Gastrocnemius medialis (tissue), 4 donors: ENCODE measurements around the gene PUM1. TPM values are rescaled to one million over a fixed set of nuclear protein-coding genes. Genes with fewer than 3 reads are reported as not detected.

Source experiments
- ATAC-seq, 2 donors: fragments of 150-250 bp; one replicate each; pipeline ENCODE4 v1.9.1; 2016
- DNase-seq, 2 donors: peaks; one replicate each; pipeline ENCODE4 v3.0.0-alpha.2; 2019
- H3K27ac ChIP-seq, 4 donors: fragments of 200-600 bp; sonication (generic); 1 replicate in 1 of 4; 2 replicates in 3 of 4; pipeline ENCODE4 v1.5.1; 2016 to 2018; ENCODE audit warnings: mild to moderate bottlenecking in 2 of 4, moderate library complexity in 1 of 4
- H3K27me3 ChIP-seq, 3 donors: fragments of 200-600 bp; sonication (generic) in 2 of 3; 1 replicate in 1 of 3; 2 replicates in 2 of 3; pipeline versions ENCODE4 v1.5.1 to v1.6.0; 2016 to 2019; ENCODE audit warnings: mild to moderate bottlenecking in 1 of 3, moderate library complexity in 1 of 3
- H3K36me3 ChIP-seq, 2 donors: fragments of 200-600 bp; sonication (generic) in 1 of 2; one replicate each; pipeline ENCODE4 v1.5.1; 2017 to 2018
- H3K4me1 ChIP-seq, 2 donors: fragments of 200-600 bp; sonication (generic) in 1 of 2; one replicate each; pipeline ENCODE4 v1.5.1; 2016 to 2017; ENCODE audit warnings: mild to moderate bottlenecking in 2 of 2
- H3K4me3 ChIP-seq, 4 donors: fragments of 200-600 bp; sonication (generic) in 3 of 4; 1 replicate in 1 of 4; 2 replicates in 3 of 4; pipeline ENCODE4 v1.5.1; 2016 to 2019; ENCODE audit warnings: mild to moderate bottlenecking in 2 of 4
- H3K9me3 ChIP-seq, 3 donors: fragments of 200-600 bp; sonication (generic) in 2 of 3; 1 replicate in 1 of 3; 2 replicates in 2 of 3; pipeline ENCODE4 v1.5.1; 2016 to 2019
- POLR2A ChIP-seq, 2 donors: fragments of 450-650 bp; IDR thresholded peaks; one replicate each; pipeline ENCODE4 v1.6.1; 2017; ENCODE audit warnings: antibody characterized with exemption in 2 of 2, mild to moderate bottlenecking in 2 of 2, moderate library complexity in 2 of 2
- in situ Hi-C, 4 donors: fragments of 200-750 bp; cut with MboI; loops; one replicate each; pipeline versions ENCODE4 v1.15.0 to v1.8.0; 2017; ENCODE audit warnings: low sequenced_read_pairs in 4 of 4
- intact Hi-C: fragments of 100-400 bp; cut with DNase I; formaldehyde crosslinking; loops from one replicate; pipeline ENCODE4 v1.15.1; 2023; ENCODE audit warnings: low total_unique reads
- total RNA-seq, 4 donors: library from RNA; depleted of rRNA; stranded (reverse); fragments of >200 nt; gene quantifications; one replicate each; pipeline versions ENCODE4 v1.1.0 to v1.2.3, GENCODE V29; 2016
- TF ChIP-seq, protein P1 (sequence below), 5 experiments: fragments of 450-650 bp in 3 of 5; fragments of 200-600 bp in 2 of 5; sonication (generic) in 2 of 5; IDR thresholded peaks in 4 of 5; conservative IDR thresholded peaks in 1 of 5; 1 replicate in 4 of 5; 2 replicates in 1 of 5; pipeline ENCODE4 v1.5.1; 2016 to 2019; ENCODE audit warnings: antibody characterized with exemption in 5 of 5, mild to moderate bottlenecking in 3 of 5, moderate library complexity in 3 of 5

PUM1 gene
- total RNA-seq, 4 donors from 2014 or later: 56.7 to 111 (median 76.4) TPM

DNA sequence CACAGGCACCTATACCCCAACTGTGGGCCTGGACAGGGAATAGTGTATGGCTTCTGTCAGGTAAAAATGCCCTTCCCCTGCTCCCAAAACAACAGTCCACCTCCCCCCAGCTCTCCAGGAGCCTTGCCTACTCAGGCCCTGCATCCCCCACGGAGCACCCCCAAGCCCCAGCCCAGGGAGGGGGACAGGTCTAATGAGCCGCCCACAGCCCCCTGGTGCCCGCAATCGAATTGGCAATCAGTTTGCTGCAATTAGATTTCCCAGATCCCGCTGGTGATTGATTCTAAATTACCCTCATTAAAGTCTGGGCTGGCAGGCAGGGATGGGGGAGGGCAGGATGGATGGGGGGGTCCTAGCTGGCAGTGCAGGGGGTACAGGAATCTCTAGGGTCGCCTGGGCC lies 165.0 kb downstream of the PUM1 start:
- in situ Hi-C loops: no loop called here
- Histone ChIP-seq H3K9me3 (no peaks in the 10 kb centered on the region), H3K4me3 (no peak overlapping the region), H3K27ac (no peak overlapping the region), H3K4me1 (peaks cover 0 to 7% of the 10 kb centered on the region in 2 donors), H3K27me3 (no peaks in the 10 kb centered on the region), H3K36me3 (no peaks in the 10 kb centered on the region)
- DNase-seq: no peak
- intact Hi-C loops: no loop called here
- TF ChIP-seq POLR2A (IDR thresholded peaks at IDR 0.05): no peak
- TF ChIP-seq, protein P1, sequence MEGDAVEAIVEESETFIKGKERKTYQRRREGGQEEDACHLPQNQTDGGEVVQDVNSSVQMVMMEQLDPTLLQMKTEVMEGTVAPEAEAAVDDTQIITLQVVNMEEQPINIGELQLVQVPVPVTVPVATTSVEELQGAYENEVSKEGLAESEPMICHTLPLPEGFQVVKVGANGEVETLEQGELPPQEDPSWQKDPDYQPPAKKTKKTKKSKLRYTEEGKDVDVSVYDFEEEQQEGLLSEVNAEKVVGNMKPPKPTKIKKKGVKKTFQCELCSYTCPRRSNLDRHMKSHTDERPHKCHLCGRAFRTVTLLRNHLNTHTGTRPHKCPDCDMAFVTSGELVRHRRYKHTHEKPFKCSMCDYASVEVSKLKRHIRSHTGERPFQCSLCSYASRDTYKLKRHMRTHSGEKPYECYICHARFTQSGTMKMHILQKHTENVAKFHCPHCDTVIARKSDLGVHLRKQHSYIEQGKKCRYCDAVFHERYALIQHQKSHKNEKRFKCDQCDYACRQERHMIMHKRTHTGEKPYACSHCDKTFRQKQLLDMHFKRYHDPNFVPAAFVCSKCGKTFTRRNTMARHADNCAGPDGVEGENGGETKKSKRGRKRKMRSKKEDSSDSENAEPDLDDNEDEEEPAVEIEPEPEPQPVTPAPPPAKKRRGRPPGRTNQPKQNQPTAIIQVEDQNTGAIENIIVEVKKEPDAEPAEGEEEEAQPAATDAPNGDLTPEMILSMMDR (IDR thresholded peaks at IDR 0.05 in 4 of 5, conservative IDR thresholded peaks at IDR 0.05 in 1 of 5): no peak
- no peak for ATAC-seq

DNA sequence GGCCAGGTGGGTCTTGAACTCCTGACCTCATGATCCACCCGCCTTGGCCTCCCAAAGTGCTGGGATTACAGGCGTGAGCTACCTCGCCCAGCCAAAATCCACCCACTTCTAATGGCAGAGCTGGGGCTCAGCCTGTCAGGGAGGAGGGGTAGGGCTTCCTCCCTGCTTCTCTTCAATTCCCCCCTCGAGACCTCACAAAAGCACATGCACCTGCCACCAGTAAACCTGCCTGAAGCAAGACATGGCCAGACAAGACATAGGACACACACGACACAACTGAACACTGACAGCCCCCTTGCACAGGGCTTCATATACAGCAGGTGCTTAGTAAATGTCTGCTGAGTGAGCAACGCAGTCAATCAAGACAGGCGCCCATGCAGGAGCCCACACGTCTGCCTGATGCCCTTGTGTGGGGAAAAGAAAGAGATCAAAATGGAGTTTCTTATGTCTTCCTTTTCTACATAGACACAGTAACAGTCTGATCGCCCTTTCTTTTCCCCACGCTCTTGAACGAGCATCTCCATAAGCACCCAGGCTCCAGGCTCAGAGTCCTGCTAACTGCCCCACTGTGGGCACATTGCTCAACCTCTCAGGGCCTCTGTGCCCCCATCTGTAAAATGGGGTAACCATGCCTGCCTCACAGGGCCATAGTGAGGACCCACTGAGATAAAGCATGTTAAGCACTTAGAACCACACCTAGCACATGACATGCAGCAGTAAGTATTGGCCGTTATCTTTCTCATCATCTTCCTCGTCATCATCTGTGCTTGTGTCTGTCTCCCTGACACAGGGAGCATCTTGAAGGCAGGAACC lies 165.7 kb downstream of the PUM1 start:
- intact Hi-C loops (no loop called here), in situ Hi-C loops (no loop called here)
- Histone ChIP-seq H3K4me1 (peaks cover 0 to 7% of the 10 kb centered on the region in 2 donors), H3K4me3 (no peak overlapping the region), H3K9me3 (no peaks in the 10 kb centered on the region), H3K27ac (no peak overlapping the region), H3K36me3 (no peaks in the 10 kb centered on the region), H3K27me3 (no peaks in the 10 kb centered on the region)
- no peak for DNase-seq
- TF ChIP-seq, protein P1 (IDR thresholded peaks at IDR 0.05 in 4 of 5, conservative IDR thresholded peaks at IDR 0.05 in 1 of 5): no peak
- no peak for TF ChIP-seq POLR2A (IDR thresholded peaks at IDR 0.05)
- no peak for ATAC-seq

DNA sequence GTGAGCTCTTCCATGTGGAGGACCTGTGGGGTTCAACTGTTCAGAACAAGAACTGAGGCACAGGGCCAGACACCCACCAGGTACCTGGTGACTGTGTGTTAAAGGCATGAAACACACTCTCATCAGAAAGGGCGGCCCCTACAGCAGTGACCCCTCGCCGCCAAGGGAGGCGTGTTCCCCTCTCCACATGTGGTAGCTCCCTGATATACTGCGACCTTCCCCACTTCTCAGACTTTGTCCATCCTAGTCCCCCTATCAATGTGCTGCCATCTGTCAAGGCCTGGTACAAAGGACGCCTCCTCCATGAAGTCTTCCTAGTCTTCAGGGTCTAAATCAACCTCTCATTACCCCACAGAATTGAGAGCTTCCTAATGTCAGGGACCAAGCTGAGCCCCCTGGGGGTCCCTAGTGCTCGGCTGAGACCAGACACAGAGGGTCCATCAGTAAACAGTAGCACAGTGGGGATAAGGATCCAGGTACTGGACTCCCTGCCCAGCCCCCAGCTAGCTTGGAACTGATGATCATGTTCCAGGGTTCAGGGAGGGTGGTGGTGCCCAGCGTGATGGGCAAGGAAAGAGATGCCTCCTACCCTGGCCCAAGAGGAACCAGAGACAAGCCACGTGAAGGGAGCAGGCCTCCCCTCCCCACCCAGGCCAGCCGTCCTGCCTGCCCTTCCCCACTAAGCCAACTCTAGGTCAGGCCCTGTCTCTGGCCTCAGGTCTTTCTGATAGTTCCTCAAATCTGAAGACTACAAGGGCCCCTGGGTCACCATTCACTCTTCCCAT lies 167.3 kb downstream of the PUM1 start:
- Histone ChIP-seq H3K9me3 (no peaks in the 10 kb centered on the region), H3K4me3 (no peak overlapping the region), H3K27me3 (no peaks in the 10 kb centered on the region), H3K36me3 (no peaks in the 10 kb centered on the region), H3K4me1 (peaks cover 0 to 7% of the 10 kb centered on the region in 2 donors), H3K27ac (no peak overlapping the region)
- no peak for DNase-seq
- intact Hi-C loops (no loop called here), in situ Hi-C loops (no loop called here)
- TF ChIP-seq, protein P1 (IDR thresholded peaks at IDR 0.05 in 4 of 5, conservative IDR thresholded peaks at IDR 0.05 in 1 of 5): no peak
- TF ChIP-seq POLR2A (IDR thresholded peaks at IDR 0.05): no peak
- ATAC-seq: no peak

DNA sequence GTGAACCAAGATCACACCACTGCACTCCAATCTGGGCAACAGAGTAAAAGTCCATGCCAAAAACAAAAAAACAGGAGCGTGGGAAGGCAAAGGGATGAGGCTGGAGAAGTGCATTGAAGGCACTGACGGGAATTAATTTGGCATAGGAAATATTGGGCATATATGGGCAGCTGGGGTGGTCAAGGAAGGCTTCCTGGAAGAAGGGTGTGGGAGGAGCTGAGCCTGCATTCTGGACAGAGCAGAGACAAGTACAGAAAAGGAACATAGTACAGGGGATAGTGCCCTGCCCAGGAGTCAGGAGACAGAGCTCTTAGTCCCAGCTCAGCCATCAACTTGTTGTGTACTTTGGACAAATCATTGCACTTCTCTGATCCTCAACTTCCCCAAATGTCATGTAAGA lies 168.6 kb downstream of the PUM1 start:
- Histone ChIP-seq H3K36me3 (no peaks in the 10 kb centered on the region), H3K9me3 (no peaks in the 10 kb centered on the region), H3K27ac (no peak overlapping the region), H3K27me3 (no peaks in the 10 kb centered on the region), H3K4me1 (peaks cover 0 to 4% of the 10 kb centered on the region in 2 donors), H3K4me3 (no peak overlapping the region)
- DNase-seq (no peak), ATAC-seq (no peak)
- intact Hi-C loops: no loop called here
- in situ Hi-C loops: no loop called here
- TF ChIP-seq, protein P1 (IDR thresholded peaks at IDR 0.05 in 4 of 5, conservative IDR thresholded peaks at IDR 0.05 in 1 of 5): no peak
